Brain microvascular endothelial cell (primary cell): ENCODE measurements around the gene RNU6-1.

Experiments
- DNase-seq: peaks from one replicate; pipeline ENCODE4 v3.0.0-alpha.2; 2020
- H3K27ac ChIP-seq: fragments of 250-450 bp; sonication (Bioruptor Pico); 2 replicates; pipeline ENCODE4 v1.5.1; 2020; ENCODE audit warnings: mild to moderate bottlenecking, moderate library complexity
- H3K27me3 ChIP-seq: fragments of 250-450 bp; sonication (Bioruptor Pico); replicated peaks from 2 replicates; pipeline ENCODE4 v1.5.1; 2020; ENCODE audit warnings: mild to moderate bottlenecking
- H3K36me3 ChIP-seq: fragments of 250-450 bp; sonication (Bioruptor Pico); replicated peaks from 2 replicates; pipeline ENCODE4 v1.5.1; 2020; ENCODE audit warnings: mild to moderate bottlenecking
- H3K4me3 ChIP-seq: 2 replicates; pipeline ENCODE4 v1.5.1; 2011; ENCODE audit warnings: low read depth, mild to moderate bottlenecking, control low read depth, low read length, moderate library complexity
- in situ Hi-C: cut with HindIII; loops from 2 replicates; pipeline ENCODE4 v1.10.0; 2017; ENCODE audit warnings: low sequenced_read_pairs, low pct_ligation_motif_present
- TF ChIP-seq, protein P1 (sequence below): IDR thresholded peaks from 2 replicates; pipeline ENCODE4 v1.5.1; 2011; ENCODE audit warnings: low read depth, mild to moderate bottlenecking, moderate library complexity, low read length, control low read depth, inconsistent platforms; ENCODE audit errors: missing control alignments

The RNU6-1 gene

DNA sequence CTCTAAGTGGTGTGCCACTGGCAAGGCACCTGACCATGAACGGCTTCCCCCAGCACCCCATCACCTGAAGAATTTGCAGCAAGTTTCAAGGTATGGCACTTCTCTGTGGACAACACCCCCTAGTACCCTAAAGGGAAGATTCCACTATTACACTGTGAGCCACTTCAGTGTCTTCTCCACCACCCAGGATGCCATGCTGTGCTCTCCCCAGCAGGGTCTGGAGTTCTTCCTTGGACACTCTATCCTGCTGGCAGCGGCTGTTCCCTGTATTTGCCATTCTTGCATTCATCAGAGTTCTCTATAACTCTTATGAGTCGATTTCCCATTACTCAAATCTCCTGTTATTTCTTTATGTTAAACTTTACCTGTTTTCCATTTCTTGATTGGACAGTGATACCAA lies 33.9 kb upstream of the RNU6-1 start:
- H3K4me3 ChIP-seq = no peak overlapping the region
- no peaks in the 10 kb centered on the region for H3K27me3 ChIP-seq
- no peak overlapping the region for H3K27ac ChIP-seq
- H3K36me3 ChIP-seq = no peaks in the 10 kb centered on the region
- in situ Hi-C loops = no loop called here
- TF ChIP-seq, protein P1, sequence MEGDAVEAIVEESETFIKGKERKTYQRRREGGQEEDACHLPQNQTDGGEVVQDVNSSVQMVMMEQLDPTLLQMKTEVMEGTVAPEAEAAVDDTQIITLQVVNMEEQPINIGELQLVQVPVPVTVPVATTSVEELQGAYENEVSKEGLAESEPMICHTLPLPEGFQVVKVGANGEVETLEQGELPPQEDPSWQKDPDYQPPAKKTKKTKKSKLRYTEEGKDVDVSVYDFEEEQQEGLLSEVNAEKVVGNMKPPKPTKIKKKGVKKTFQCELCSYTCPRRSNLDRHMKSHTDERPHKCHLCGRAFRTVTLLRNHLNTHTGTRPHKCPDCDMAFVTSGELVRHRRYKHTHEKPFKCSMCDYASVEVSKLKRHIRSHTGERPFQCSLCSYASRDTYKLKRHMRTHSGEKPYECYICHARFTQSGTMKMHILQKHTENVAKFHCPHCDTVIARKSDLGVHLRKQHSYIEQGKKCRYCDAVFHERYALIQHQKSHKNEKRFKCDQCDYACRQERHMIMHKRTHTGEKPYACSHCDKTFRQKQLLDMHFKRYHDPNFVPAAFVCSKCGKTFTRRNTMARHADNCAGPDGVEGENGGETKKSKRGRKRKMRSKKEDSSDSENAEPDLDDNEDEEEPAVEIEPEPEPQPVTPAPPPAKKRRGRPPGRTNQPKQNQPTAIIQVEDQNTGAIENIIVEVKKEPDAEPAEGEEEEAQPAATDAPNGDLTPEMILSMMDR = no peak
- DNase-seq = no peak

GRCh38 chr15:67870868-67871408 lies 31.1 kb upstream of the RNU6-1 start:
- no peak for DNase-seq
- in situ Hi-C loops = no loop called here
- TF ChIP-seq, protein P1 = no peak
- H3K27me3 ChIP-seq = no peaks in the 10 kb centered on the region
- no peak overlapping the region for H3K4me3 ChIP-seq
- H3K36me3 ChIP-seq = no peaks in the 10 kb centered on the region
- no peak overlapping the region for H3K27ac ChIP-seq

DNA sequence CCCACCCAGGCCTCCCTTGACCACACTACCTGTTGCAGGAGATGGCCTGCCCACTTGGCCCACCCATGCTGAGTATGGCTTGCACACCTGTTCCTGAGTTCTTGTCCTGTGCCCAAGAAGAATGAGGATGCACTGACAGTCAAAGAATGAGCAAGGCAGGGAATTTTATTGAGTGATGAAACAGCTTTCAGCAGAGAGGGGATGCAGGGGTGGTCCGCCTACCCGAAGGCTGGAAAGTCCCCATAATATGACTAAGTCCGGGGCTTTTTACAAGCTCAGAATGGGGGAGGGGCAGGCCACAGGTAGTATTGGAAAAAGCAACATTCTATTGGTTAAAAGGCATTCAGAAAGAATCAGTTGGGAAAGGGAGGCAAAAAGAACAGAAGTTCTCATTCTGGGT lies 29.9 kb upstream of the RNU6-1 start:
- no peak overlapping the region for H3K4me3 ChIP-seq

GRCh38 chr15:67865766-67866165 lies 25.9 kb upstream of the RNU6-1 start:
- no peaks in the 10 kb centered on the region for H3K27me3 ChIP-seq
- in situ Hi-C loops = no loop called here

More for the DNA sequence above, 29.9 kb upstream of the RNU6-1 start:
- Histone ChIP-seq H3K27me3 (no peaks in the 10 kb centered on the region), H3K27ac (no peak overlapping the region), H3K36me3 (no peaks in the 10 kb centered on the region)
- TF ChIP-seq, protein P1 = no peak
- DNase-seq = no peak
- in situ Hi-C loops = no loop called here

GRCh38 chr15:67865331-67865730 lies 25.5 kb upstream of the RNU6-1 start:
- TF ChIP-seq, protein P1 = no peak
- Histone ChIP-seq H3K4me3 (no peak overlapping the region), H3K36me3 (no peaks in the 10 kb centered on the region), H3K27ac (no peak overlapping the region), H3K27me3 (no peaks in the 10 kb centered on the region)
- DNase-seq = no peak
- in situ Hi-C loops = no loop called here

More at GRCh38 chr15:67865766-67866165, 25.9 kb upstream of the RNU6-1 start:
- DNase-seq = no peak
- TF ChIP-seq, protein P1 = no peak
- no peak overlapping the region for H3K27ac ChIP-seq
- no peaks in the 10 kb centered on the region for H3K36me3 ChIP-seq
- no peak overlapping the region for H3K4me3 ChIP-seq

- in situ Hi-C loops = no loop called here
- H3K36me3 ChIP-seq = no peaks in the 10 kb centered on the region
- peak; percentile 59 for DNase-seq
- TF ChIP-seq, protein P1 = peak; percentile 79
- no peak overlapping the region for H3K27ac ChIP-seq
- no peaks in the 10 kb centered on the region for H3K27me3 ChIP-seq
- peak overlapping the region; percentile 50 for H3K4me3 ChIP-seq
Measured at GRCh38 chr15:67863442-67863987, 23.7 kb upstream of the RNU6-1 start.
